GM23248 (cell line): Measurements from ENCODE around the gene FEV.

ENCODE experiments used
- EZH2 ChIP-seq: fragments of 200-600 bp; sonication (generic); IDR thresholded peaks from 2 replicates; pipeline ENCODE4 v1.6.1; 2018; ENCODE audit warnings: antibody characterized with exemption, mild to moderate bottlenecking; ENCODE audit not compliant: insufficient read depth, poor library complexity, severe bottlenecking
- EZH2phosphoT487 ChIP-seq: fragments of 200-600 bp; sonication (generic); IDR thresholded peaks from 2 replicates; pipeline ENCODE4 v1.6.1; 2018; ENCODE audit warnings: antibody characterized with exemption, moderate library complexity, mild to moderate bottlenecking, low read depth; ENCODE audit not compliant: insufficient read depth

GRCh38 chr2:218964041-218964771 is 20.8 kb downstream of the FEV start:
- no peak for TF ChIP-seq EZH2
- TF ChIP-seq EZH2phosphoT487, result no peak
